GM23248 (cell line): Measurements from ENCODE around the gene PPFIBP2.

ENCODE experiments used
- EZH2 ChIP-seq: fragments of 200-600 bp; sonication (generic); IDR thresholded peaks from 2 replicates; pipeline ENCODE4 v1.6.1; 2018; ENCODE audit warnings: antibody characterized with exemption, mild to moderate bottlenecking; ENCODE audit not compliant: insufficient read depth, poor library complexity, severe bottlenecking
- EZH2phosphoT487 ChIP-seq: fragments of 200-600 bp; sonication (generic); IDR thresholded peaks from 2 replicates; pipeline ENCODE4 v1.6.1; 2018; ENCODE audit warnings: antibody characterized with exemption, moderate library complexity, mild to moderate bottlenecking, low read depth; ENCODE audit not compliant: insufficient read depth

- no peak for TF ChIP-seq EZH2phosphoT487
- TF ChIP-seq EZH2: no peak
Measured at GRCh38 chr11:7638710-7639642, 125.2 kb downstream of the PPFIBP2 start.
